GM18511 (cell line): ENCODE data around the gene RPS19.

Experiments used
- ATAC-seq: cut with Tn5 transposase; IDR thresholded peaks from one replicate; pipeline ENCODE4 v1.9.1; 2021; ENCODE audit warnings: mild to moderate bottlenecking, moderate library complexity; ENCODE audit not compliant: unreplicated experiment

The RPS19 gene

DNA sequence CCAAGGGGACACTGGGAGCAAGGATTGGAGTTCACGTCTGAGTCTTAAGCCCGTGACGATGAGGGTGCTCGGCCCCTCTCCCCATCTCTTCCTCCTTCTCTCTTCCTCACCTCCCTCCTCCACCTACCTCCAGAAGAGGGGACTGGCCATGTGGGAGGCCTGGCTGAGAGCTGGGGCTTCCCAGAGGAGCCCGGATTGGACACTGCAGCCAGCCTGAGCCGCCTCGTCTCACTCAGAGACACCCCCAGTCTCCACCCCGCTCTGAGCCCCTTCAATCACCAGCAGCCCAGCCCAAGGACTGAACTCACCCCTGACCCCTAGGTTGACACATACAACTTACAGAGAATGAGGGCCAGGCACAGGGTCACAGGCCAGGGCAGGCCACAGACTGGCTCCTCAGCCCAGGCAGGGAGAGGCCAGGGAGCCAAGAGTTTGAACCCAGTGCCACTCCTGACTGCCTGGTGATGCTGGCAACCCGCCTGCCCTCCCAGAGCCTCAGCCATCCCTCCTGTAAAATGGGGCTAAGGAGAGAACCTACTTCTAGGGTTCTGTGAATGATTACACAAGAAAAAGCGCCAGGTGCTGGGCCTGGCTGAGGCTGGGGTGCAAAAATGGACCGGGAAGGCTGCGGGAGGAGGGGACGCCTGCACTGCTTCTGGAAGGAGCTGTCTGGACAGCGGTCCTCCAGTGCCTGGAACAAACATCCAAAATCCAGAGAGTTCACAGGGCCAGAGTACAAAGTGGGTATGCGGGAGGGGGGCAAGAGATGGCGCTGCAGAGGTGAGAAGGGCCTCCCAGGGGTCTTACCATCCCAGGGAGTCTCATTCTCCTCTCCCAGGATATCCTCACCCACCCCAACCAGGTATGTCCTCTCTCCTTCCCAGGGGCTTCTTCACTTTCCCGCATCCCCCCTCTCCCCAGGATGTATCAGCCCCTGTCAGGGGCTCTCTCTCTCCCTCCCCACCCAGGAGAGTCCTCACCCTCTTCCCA, 18.2 kb downstream of the RPS19 start:
- no peak for ATAC-seq

DNA sequence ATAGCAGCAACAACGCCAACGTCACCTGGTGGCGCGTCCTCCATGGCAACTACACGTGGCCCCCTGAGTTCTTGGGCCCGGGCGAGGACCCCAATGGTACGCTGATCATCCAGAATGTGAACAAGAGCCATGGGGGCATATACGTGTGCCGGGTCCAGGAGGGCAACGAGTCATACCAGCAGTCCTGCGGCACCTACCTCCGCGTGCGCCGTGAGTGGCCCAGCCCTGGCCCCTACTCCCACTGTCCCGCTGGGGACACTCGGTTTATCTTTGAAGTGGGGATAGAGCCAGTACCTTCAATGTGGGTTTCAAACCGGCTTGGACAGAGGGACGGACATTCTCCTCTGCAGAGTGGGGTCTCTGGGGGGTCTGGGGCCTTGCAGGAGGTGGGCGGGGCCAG, 19.0 kb downstream of the RPS19 start:
- no peak for ATAC-seq

DNA sequence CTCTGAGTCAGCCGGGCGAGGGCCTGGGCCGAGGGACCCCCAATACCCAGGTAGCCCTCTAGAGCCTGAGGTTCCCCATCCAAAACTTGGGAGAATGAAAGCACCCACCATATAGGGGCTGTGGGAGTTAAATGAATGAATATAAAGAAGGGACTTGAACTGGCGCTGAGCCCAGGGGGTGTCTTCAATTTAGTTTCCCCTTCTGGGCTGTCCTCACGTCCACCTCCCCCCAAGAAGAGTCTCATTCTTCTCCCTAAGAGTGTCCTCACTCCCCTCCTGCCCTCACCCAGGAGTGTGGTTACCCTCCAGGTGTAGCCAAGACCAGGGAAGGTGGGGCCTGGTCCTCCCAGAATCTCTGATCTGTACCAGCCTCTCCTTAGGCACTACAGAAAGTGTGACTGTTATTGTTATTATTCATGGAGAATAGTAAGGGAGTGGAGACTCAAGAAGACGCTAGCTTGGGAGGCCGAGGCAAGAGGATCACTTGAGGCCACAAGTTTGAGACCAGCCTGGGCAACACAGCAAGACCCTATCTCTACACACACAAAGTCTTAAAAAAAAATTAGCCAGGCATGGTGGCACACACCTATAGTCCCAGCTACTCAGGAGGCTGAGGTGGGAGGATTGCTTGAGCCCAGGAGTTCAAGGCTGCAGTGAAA, 19.7 kb downstream of the RPS19 start:
- ATAC-seq = no peak

DNA sequence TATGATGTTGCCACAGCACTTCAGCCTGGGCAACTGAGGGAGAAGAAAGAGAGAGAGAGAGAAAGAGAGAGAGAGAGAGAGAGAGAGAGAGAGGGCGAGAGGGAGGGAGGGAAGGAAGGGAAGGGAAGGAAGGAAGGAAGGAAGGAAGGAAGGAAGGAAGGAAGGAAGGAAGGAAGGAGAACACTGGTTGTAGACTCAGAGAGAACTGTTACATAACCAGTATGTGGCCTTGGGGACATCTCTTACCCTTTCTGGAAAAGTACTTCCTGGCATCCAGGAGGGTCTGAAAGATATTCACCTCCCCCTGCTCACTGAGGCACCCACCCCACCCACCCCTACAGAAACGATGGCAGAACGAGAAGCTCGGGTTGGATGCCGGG, 20.3 kb downstream of the RPS19 start:
- ATAC-seq = no peak

DNA sequence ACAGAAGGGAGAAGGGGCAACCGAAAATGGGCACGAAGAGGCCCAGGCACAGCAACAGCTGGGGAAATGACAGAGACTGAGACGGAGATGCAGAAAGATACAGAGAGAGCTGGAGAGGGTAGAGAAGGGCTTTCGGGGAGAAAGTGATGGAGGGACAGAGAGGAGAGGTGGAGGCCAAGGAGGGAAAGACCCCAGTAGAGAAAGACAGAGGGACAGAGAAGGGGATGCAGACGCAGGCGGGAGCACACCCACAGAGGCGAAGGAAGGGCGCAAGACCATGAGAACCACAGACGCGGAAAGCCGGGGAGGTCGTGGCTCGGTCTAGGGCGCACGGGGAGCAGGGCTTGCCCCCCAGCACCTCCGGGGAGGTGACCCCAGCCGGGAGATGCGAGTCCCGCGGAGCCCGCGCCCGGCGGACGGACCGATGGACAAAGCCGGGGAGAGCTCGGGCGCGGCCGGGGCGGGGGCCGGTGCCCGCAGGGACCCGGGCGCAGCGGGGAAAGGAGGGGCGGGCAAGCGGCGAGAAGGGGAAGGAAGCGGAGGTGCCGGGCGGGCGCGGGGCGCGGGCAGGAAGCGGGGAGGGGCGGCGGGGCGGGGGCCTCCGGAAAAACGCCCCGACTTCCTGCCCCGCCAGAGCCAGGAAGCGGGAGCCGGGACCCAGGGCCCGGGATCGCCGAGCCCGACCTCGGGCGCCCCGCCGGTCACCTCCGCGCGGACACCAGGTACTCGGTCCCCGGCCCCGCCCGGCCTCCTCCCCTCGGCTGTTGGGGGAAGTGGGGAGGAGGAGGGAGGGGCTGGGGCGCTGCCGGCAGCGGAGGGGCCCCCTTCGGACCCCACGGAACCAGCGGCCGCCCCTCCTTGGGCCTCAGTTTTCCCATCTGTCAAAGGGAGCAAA, 22.8 kb downstream of the RPS19 start, which contains the start of gene ARHGEF1:
ARHGEF1 (plus strand) TSS at position 617 of the 895 bp plus-strand sequence. CDS start 4,899 bp downstream, outside the sequence.
- ATAC-seq = no peak

DNA sequence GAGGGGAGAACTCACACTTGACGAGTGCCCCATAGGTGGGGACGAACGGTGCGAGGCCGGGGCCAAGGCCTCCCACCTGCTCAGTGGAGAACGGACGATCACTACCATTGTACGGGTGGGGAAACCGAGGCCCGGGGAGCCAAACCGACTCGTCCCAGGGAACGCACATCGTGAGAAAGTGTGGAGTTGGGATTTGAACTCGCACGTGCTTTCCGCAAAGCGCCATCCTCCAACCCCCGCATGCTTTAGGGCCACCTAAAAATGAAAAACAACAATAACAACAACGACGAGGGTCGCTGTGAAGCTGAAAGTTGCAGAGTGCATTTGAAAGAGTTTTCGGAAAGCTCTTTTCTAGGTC, 23.4 kb downstream of the RPS19 start:
- ATAC-seq = no peak

DNA sequence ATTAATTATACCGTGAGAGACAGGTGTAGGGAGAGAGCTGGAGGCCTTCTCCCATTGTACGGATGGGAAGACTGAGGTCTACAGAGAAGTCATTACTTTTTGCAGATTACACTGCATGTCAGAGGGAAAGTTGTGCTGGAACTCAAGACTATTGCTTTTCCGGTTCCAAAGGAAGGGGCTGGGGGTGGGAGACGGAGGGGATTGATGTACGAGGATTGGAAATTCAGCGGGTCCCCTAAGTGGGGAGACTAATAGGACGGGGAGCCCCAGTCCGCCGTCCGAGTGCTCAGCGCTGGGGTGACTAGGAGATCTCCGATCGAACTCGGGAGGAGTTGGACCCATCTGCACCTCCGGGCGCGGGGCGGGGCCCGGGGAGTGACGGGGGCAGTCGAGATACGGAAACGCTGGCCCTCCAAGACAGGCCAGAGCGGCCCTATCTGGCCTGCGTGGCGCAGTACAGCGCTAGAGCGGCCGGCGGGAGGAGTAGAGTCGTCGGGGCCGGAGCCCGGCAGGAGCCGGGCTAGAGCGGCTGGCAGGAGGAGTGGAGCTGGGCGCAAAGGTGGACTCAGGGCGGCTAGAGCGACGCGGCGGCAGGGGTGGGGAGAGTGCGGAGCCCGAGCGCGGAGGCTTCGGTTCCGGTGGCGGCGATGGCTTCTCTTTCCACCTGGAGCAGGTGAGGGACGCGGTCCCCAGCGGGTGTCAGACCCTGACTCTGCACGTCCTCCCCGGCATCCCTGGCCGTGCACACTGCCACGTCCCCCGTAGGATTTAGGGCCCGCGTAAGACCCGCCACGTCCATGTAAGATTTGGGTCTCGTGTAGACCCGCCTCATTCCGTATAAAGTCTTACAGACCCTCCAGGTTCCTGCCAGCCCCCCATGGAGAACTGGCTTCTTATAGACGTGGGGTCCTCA, 24.0 kb downstream of the RPS19 start:
- ATAC-seq = peak; percentile 79

DNA sequence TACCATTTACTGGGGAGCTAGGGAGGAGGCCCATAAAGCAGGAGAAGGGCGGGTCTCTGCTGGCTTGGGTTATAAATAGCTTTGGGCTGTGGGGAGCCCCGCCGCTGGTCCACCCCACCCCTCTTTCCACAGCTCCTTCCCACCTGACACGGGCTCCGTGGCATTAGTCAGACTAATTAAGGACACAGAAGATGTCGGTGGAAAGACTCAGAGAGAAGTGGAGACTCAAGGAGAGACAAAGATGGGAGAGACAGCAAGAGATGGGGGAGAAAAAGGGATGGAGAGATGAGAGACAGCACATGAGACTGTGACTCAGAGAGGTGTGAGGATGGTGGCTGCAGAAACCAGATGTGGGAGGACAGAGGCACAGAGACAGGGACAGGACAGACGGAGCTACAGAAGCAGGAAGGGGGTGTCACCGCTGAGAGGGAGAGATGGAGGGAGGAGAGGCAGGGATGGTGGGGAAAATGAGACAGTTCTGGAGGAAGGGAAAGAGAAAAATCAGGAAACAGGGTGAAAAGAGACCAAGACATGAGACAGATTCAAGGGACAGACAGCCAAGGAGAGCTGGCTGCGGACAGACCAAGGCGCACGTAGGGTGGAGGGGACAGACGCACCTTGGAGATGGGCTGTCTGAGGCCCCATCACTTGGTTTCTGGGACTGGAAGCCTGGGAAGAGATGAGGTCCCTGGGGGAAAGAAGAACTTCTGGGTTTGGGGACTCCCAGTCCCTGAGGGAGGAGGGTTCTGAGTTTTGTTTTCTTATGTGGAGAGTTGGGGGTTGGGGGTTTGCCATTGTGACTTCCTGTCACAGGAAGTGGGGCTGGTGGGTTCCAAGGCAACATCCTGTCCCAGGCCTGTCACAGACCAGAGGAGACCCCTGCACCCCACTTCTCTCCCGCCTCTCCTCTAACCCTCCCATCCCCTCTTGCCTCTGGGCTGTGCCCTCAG, 27.0 kb downstream of the RPS19 start:
- ATAC-seq = no peak

DNA sequence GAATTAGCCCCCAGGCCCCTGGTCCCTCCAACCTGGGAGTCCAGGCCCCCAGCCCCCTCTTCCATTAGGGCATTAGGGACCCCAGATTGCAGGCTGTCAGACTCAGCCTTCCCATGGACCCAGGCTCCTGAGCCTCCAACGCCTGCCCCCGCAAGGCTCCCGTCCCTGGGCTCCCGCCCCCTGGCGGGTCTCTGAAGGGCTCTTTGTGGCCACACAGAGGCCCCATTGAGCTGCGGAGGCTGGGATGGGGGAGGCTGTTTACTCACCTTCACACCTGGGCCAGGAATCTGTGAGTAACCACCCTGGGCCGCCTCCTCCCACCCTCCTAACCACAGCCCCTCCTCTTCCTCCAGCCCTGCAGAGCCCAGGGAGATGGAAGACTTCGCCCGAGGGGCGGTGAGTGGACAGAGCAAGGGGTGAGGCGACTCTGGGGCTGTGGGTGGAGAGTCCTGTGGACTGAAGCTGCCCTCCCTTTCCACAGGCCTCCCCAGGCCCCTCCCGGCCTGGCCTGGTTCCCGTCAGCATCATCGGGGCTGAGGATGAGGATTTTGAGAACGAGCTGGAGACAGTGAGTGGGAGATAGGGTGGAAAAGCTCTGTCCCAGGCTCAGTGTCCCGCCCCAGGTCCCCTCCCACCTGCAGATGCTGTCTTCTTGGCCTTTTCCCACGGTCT, 27.8 kb downstream of the RPS19 start:
- ATAC-seq = no peak

DNA sequence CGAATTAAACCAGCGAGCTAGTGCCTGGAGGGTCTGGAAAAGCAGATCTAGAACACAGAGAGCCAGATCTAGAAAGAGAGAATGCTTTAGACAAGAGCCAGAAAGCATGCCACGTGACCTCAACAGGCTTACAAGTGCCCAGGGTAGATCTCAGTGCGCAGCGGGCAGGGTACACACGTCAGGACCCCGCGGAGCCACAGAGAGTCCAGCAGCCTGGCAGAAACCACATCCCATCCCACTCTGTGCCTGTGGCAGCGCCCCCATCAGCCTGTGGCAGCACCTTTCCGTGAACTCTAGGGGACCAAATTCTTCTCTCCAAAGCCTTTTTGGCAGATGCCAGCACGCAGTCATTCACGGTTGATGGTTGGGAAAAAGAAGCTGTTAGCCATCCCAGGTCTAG, 28.9 kb downstream of the RPS19 start:
- no peak for ATAC-seq

DNA sequence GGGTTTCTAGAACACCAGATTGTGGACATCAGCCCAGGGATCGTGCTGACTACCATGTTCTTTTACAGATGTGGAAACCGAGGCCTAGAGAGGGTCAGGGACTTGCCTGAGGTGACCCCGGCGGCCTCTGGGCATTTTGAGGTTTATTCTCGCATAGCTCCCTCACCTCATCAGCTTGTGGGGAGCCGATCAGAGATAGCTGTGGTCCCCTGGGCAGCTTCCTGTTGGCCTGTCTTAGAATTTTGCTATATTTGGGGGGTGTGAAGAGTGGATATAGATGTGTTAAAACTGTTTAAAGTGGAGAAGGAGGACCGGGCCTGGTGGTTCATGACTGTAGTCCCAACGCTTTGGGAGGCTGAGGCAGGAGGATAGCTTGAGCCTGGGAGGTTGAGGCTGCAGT, 29.8 kb downstream of the RPS19 start:
- ATAC-seq = no peak

DNA sequence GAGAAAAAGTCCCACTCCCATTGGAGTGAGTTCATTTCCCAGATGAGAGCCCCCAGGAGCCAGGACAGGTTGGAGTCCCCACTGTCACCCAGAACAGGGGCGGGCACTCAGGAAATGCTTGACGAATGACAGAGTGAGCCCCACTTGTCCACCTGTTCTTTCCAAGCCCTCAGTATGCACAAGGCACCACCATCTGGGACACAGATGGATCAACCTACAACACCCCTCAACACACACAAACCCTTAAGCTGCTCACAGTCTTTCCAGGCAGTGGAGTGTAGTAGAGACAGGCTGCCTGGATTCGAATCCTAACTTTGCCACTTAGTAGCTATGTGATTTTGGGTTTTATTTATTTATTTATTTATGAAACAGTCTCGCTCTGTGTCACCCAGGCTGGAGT, 30.9 kb downstream of the RPS19 start:
- ATAC-seq = no peak

DNA sequence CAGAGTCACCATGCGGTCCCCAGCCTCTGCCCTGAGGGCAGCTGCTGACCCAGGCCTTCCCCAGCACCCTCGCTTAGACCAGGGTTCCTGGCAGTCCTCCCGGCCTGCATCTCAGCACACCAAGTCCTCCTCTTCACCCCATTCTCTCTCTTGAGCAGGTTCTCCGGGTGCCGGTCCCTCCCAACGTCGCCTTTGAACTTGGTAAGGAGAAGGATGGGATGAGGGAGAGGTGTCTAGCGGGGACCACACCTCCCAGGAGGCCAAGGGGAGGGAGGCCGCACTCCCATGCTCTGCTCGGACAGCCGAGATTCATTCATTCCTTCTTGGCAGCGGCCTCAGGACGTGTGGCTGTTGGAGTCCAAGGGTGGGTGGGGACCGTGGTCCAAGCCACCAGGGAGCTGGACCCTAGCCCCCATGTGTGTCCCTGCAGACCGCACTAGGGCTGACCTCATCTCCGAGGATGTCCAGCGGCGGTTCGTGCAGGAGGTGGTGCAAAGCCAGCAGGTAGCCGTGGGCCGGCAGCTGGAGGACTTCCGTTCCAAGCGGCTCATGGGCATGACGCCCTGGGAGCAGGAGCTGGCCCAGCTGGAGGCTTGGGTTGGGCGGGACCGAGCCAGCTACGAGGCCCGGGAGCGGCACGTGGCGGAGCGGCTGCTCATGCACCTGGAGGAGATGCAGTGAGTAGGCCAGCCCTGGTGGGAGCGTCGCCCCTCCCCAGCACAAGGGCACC, 32.3 kb downstream of the RPS19 start:
- ATAC-seq = no peak

DNA sequence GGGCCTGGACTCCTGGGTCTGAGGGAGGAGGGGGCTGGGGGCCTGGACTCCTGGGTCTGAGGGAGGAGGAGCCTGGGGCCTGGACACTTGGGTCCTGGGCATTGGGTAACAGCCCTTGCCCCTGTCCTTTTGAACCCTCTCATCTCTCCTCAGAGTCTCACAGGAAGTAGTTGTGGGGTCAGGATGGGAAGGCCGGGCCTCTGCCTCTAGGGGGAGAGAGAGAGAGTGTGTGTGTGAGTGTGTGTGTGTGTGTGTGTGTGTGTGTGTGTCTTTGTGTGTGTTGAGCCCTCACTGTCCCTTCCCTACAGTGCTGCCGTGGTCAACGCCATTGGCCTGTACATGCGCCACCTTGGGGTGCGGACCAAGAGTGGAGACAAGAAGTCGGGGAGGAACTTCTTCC, 33.8 kb downstream of the RPS19 start:
- ATAC-seq = no peak

DNA sequence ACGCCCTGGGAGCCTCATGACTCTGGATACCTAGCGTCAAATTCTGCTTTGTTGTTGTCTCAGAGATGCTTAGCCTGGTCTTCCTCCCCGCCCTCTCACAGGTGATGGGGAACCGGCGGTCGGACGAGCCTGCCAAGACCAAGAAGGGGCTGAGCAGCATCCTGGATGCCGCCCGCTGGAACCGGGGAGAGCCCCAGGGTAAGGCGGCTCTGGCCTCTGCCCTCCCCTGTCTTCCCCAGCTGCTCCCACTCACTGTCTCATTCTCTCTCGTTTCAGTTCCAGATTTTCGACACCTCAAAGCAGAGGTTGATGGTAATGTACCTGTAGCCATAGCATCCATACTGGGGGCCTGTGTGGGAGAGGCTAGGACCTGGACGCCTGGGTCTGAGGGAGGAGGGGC, 34.3 kb downstream of the RPS19 start:
- no peak for ATAC-seq

DNA sequence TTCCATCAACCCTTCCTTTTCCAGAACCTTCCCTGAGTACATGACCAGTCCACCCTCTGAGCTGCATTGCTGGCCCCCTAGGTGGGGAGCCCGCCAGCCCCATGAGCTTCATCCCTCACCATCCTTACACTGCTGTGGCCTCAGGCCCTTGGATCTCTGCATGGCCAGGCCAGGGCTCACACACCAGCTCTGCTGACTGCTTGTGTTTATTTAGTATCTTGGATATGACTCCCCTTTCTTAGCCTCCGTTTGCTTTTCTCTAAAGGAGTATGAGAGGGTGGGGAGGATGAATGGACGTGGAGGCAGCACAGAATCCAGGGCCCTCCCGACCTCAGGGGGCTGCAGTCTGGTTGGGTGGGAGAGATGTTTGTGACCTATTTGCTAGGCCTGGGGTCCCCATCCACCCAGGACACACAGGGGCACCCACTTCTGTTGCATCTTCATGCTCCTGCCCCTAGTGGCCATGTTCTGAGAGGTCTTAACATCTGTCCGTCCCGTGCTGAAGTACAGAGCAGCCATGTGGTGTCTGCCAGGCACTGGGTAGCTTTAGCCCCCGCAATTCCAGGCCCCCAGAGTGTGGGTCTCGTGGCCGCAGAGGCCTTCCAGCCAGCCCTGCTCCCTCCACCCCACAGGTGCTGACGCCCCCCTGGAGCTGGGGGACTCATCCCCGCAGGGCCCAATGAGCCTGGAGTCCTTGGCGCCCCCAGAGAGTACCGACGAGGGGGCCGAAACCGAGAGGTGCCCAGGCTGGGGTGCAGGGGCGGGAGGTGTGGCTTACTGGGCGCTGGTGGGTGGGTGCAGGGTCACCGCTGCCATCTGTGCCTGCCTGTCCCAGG, 35.9 kb downstream of the RPS19 start:
- ATAC-seq = no peak

DNA sequence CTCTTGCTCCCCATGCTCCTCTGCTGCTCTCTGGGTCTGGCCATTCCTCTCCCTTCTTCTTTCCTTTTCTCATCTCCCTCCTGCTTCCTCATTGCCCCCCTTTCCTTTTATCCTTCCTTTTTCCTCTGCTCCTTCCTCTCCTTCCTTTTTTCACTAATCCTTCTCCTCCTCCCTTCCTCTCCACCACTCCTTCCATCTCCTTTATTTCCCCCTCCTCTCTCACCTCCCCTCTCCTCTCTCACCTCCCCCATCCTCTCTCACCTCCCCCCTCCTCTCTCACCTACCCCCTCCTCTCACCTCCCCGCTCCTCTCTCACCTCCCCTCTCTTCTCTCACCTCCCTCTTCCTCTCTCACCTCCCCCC, 36.5 kb downstream of the RPS19 start:
- no peak for ATAC-seq
